Mesenchymal stem cell (in vitro differentiated cells and primary cell): ENCODE measurements around the gene SRMS.

Experiments used
- DNase-seq: peaks from one replicate; pipeline ENCODE4 v3.0.0-alpha.2; 2013
- H2AFZ ChIP-seq: one replicate; pipeline ENCODE4 v1.6.1; 2013; ENCODE audit warnings: low read depth, mild to moderate bottlenecking, control low read depth, inconsistent platforms, low read length, moderate library complexity
- H2AK5ac ChIP-seq: 2 replicates; pipeline ENCODE4 v1.6.1; 2013; ENCODE audit warnings: low read length, moderate library complexity, mild to moderate bottlenecking, inconsistent platforms; ENCODE audit not compliant: severe bottlenecking
- H2BK120ac ChIP-seq: one replicate; pipeline ENCODE4 v1.6.1; 2013; ENCODE audit warnings: low read depth, mild to moderate bottlenecking, inconsistent platforms, low read length, moderate library complexity
- H2BK12ac ChIP-seq, 2 experiments: one replicate each; pipeline ENCODE4 v1.6.1; 2013; ENCODE audit warnings: inconsistent platforms in 2 of 2, low read length in 2 of 2, mild to moderate bottlenecking in 2 of 2, moderate library complexity in 2 of 2, control low read depth in 1 of 2
- H2BK15ac ChIP-seq: one replicate; pipeline ENCODE4 v1.6.1; 2013; ENCODE audit warnings: mild to moderate bottlenecking, low read depth, inconsistent platforms; ENCODE audit not compliant: poor library complexity, severe bottlenecking
- H2BK5ac ChIP-seq: 2 replicates; pipeline ENCODE4 v1.6.1; 2013; ENCODE audit warnings: low read depth, mild to moderate bottlenecking, low read length, control low read depth, inconsistent platforms; ENCODE audit not compliant: poor library complexity, severe bottlenecking
- H3K14ac ChIP-seq, 2 experiments: one replicate each; pipeline ENCODE4 v1.6.1; 2013; ENCODE audit warnings: inconsistent platforms in 2 of 2, low read length in 2 of 2, control low read depth in 1 of 2, mild to moderate bottlenecking in 1 of 2, moderate library complexity in 1 of 2
- H3K18ac ChIP-seq, 2 experiments: one replicate each; pipeline ENCODE4 v1.6.1; 2013; ENCODE audit warnings: inconsistent platforms in 2 of 2, low read length in 2 of 2, control low read depth in 1 of 2, low read depth in 1 of 2, mild to moderate bottlenecking in 1 of 2
- H3K23ac ChIP-seq, 2 experiments: one replicate each; pipeline ENCODE4 v1.6.1; 2013; ENCODE audit warnings: inconsistent platforms in 2 of 2, low read length in 2 of 2, mild to moderate bottlenecking in 2 of 2, moderate library complexity in 2 of 2, control low read depth in 1 of 2
- H3K27ac ChIP-seq: 2 replicates; pipeline ENCODE4 v1.5.1; 2013; ENCODE audit warnings: mild to moderate bottlenecking, moderate library complexity, low read length, control low read depth, inconsistent platforms; ENCODE audit not compliant: poor library complexity, severe bottlenecking
- H3K27me3 ChIP-seq, 2 experiments: 2 replicates each; pipeline versions ENCODE4 v1.6.1 to v1.7.0; 2013; ENCODE audit warnings: low read length in 2 of 2, mild to moderate bottlenecking in 2 of 2, moderate library complexity in 2 of 2, control low read depth in 1 of 2, inconsistent platforms in 1 of 2; ENCODE audit not compliant: control insufficient read depth in 1 of 2, insufficient read depth in 1 of 2
- H3K36me3 ChIP-seq, 2 experiments: 2 replicates each; pipeline versions ENCODE4 v1.6.1 to v1.7.0; 2013; ENCODE audit warnings: low read length in 2 of 2, control low read depth in 1 of 2, inconsistent platforms in 1 of 2, low read depth in 1 of 2, mild to moderate bottlenecking in 1 of 2; ENCODE audit not compliant: insufficient read depth in 2 of 2, control insufficient read depth in 1 of 2
- H3K4ac ChIP-seq, 2 experiments: one replicate each; pipeline ENCODE4 v1.6.1; 2013; ENCODE audit warnings: inconsistent platforms in 2 of 2, low read length in 2 of 2, mild to moderate bottlenecking in 2 of 2, moderate library complexity in 2 of 2, control low read depth in 1 of 2, low read depth in 1 of 2
- H3K4me1 ChIP-seq: 2 replicates; pipeline ENCODE4 v1.6.1; 2013; ENCODE audit warnings: low read depth, low read length, control low read depth; ENCODE audit not compliant: control insufficient read depth, insufficient read depth
- H3K4me2 ChIP-seq: 2 replicates; pipeline ENCODE4 v1.6.1; 2013; ENCODE audit warnings: low read length, mild to moderate bottlenecking, inconsistent platforms; ENCODE audit not compliant: poor library complexity, severe bottlenecking
- H3K4me3 ChIP-seq, 2 experiments: 2 replicates each; pipeline versions ENCODE4 v1.5.1 to v1.7.0; 2013; ENCODE audit warnings: low read length in 2 of 2, mild to moderate bottlenecking in 2 of 2, control low read depth in 1 of 2, low read depth in 1 of 2; ENCODE audit not compliant: insufficient read depth in 1 of 2
- H3K79me1 ChIP-seq: replicated peaks from 2 replicates; pipeline ENCODE4 v1.6.1; 2013; ENCODE audit warnings: mild to moderate bottlenecking, control low read depth, low read length, inconsistent platforms; ENCODE audit not compliant: poor library complexity, severe bottlenecking
- H3K9ac ChIP-seq: 2 replicates; pipeline ENCODE4 v1.7.0; 2013; ENCODE audit warnings: mild to moderate bottlenecking, low read length, moderate library complexity
- H3K9me3 ChIP-seq: 2 replicates; pipeline ENCODE4 v1.7.0; 2013; ENCODE audit warnings: mild to moderate bottlenecking, low read length; ENCODE audit not compliant: control insufficient read depth
- H4K8ac ChIP-seq: one replicate; pipeline ENCODE4 v1.6.1; 2013; ENCODE audit warnings: inconsistent platforms, mild to moderate bottlenecking, low read length, moderate library complexity
- H4K91ac ChIP-seq: one replicate; pipeline ENCODE4 v1.6.1; 2013; ENCODE audit warnings: mild to moderate bottlenecking, low read length, inconsistent platforms
- WGBS: methylation state at CpG from one replicate; pipeline ENCODE4 v1.1.7; 2013; ENCODE audit warnings: mixed read lengths; 5-methylcytosine and 5-hydroxymethylcytosine counted together

Gene SRMS

GRCh38 chr20:63555661-63556381, 8.3 kb upstream of the SRMS start:
- Histone ChIP-seq H3K18ac (no peak overlapping the region), H3K9me3 (no peaks in the 10 kb centered on the region), H3K4ac (no peak overlapping the region), H2BK120ac (no peak overlapping the region), H3K27me3 (peaks cover 0 to 12% of the 10 kb centered on the region in 2 experiments), H3K27ac (no peak overlapping the region), H2BK12ac (no peak overlapping the region), H3K4me3 (no peak overlapping the region), H3K23ac (no peak overlapping the region), H3K79me1 (no peaks in the 10 kb centered on the region), H3K9ac (no peak overlapping the region), H2AFZ (no peak overlapping the region), H3K4me2 (no peak overlapping the region), H3K14ac (peak overlapping the region in 1 of 2 experiments; percentile 8), H2AK5ac (no peak overlapping the region), H2BK15ac (no peak overlapping the region), H4K91ac (no peak overlapping the region), H3K36me3 (peaks cover 20 to 29% of the 10 kb centered on the region in 2 experiments), H2BK5ac (no peak overlapping the region), H3K4me1 (peaks cover 24% of the 10 kb centered on the region), H4K8ac (no peak overlapping the region)
- WGBS = 97% methylated on average over 45 of the region's 45 CpGs
- no peak for DNase-seq

DNA sequence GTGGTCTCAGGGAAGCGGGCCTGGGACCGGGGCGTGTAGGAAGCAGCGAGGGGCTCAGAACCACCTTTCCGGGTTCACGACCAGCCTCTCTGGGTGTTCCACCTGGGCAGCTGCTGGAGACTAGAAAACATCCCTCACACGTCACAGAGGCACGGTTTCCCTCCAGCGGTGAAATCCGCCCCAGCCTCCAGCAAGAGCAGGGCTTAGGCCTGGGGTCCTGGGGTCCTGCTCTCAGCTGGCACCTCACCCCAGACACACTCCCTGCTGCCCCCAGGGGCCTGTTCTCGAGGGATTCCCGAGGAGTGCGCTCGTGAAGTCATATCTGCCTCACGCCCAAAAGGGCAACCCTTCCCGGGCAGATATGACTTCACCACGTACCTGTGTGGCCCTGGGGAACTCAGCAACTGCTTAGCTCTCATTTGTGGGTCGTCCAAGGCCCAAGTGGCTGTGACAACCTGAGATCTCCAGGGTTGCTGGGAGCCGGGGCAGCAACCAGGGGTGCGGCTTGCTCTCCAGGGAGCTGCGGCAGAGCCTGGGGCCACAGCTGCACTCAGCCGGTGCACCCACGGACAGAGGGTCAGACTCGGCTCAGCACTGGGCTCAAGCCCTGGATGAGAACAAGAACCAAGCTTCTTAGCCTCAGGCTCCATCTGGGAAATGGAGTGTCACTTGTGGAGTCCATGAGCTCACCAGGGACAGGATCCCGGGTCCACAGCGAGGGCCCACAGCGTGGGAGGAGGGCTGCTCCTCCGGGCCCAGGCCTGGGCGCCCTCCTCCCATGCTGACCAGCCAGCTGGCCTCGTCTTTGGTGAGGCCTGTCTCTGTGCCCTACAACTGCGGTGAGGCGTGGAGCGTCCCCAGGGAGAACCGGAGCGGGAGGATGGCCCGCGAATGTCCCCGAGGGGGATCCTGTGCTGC, 7.1 kb upstream of the SRMS start:
- H3K4me3 ChIP-seq = peak overlapping the region in 1 of 2 experiments; percentile 64
- no peak overlapping the region for H3K9ac ChIP-seq
- peaks cover 24% of the 10 kb centered on the region for H3K4me1 ChIP-seq
- H3K4ac ChIP-seq = peak overlapping the region in 1 of 2 experiments; percentile 18
- peak overlapping the region in 1 of 2 experiments; percentile 38 for H3K23ac ChIP-seq
- no peak overlapping the region for H2BK5ac ChIP-seq
- H3K27me3 ChIP-seq = peaks cover 0 to 24% of the 10 kb centered on the region in 2 experiments
- 73% methylated on average over 38 of the region's 38 CpGs for whole genome bisulfite sequencing
- no peak overlapping the region for H2AK5ac ChIP-seq
- peaks cover 8 to 17% of the 10 kb centered on the region in 2 experiments for H3K36me3 ChIP-seq
- H3K18ac ChIP-seq = peak overlapping the region in 1 of 2 experiments; percentile 90
- peak overlapping the region; percentile 55 for H2BK15ac ChIP-seq
- no peaks in the 10 kb centered on the region for H3K9me3 ChIP-seq
- H3K14ac ChIP-seq = no peak overlapping the region
- DNase-seq = no peak
- H4K91ac ChIP-seq = peak overlapping the region; percentile 18
- no peak overlapping the region for H2AFZ ChIP-seq
- no peaks in the 10 kb centered on the region for H3K79me1 ChIP-seq
- no peak overlapping the region for H3K27ac ChIP-seq
- peak overlapping the region; percentile 47 for H4K8ac ChIP-seq
- H2BK120ac ChIP-seq = no peak overlapping the region
- H2BK12ac ChIP-seq = peak overlapping the region in 1 of 2 experiments; percentile 21
- peak overlapping the region; percentile 88 for H3K4me2 ChIP-seq

GRCh38 chr20:63553933-63554290, 6.4 kb upstream of the SRMS start, which contains the start of gene FNDC11:
FNDC11 (plus strand) TSS chr20:63554159; CDS start chr20:63555664, 1,505 bp downstream.
- H2BK120ac ChIP-seq = peak within 1 kb of the TSS; percentile 62
- no peak within 1 kb of the TSS for H2BK5ac ChIP-seq
- H3K27me3 ChIP-seq = peaks cover 0 to 27% of the 10 kb centered on the region in 2 experiments
- H4K8ac ChIP-seq = peak within 1 kb of the TSS; percentile 84
- 1% methylated on average over 33 of the region's 34 CpGs for WGBS
- no peak within 1 kb of the TSS for H3K27ac ChIP-seq
- peak within 1 kb of the TSS; percentile 18 for H4K91ac ChIP-seq
- H3K4me2 ChIP-seq = peak within 1 kb of the TSS; percentile 88
- peaks cover 24% of the 10 kb centered on the region for H3K4me1 ChIP-seq
- no peaks in the 10 kb centered on the region for H3K9me3 ChIP-seq
- peak within 1 kb of the TSS; percentile 91 for H2BK15ac ChIP-seq
- no peak within 1 kb of the TSS for H3K14ac ChIP-seq
- H2AFZ ChIP-seq = no peak within 1 kb of the TSS
- H3K36me3 ChIP-seq = peaks cover 6 to 13% of the 10 kb centered on the region in 2 experiments
- no peaks in the 10 kb centered on the region for H3K79me1 ChIP-seq
- no peak within 1 kb of the TSS for H2AK5ac ChIP-seq
- H3K18ac ChIP-seq = peak within 1 kb of the TSS; percentile 75 to 90
- H3K23ac ChIP-seq = peak within 1 kb of the TSS in 1 of 2 experiments; percentile 87
- peak within 1 kb of the TSS; percentile 18 to 63 for H3K4ac ChIP-seq
- peak within 1 kb of the TSS; percentile 15 to 21 for H2BK12ac ChIP-seq
- peak within 1 kb of the TSS; percentile 64 to 74 for H3K4me3 ChIP-seq
- H3K9ac ChIP-seq = peak within 1 kb of the TSS; percentile 48
- DNase-seq = peak; percentile 73
